Liver (tissue), 9 donors: ENCODE measurements around the gene TRAPPC5. TPM values are rescaled to one million over a fixed set of nuclear protein-coding genes. Genes with fewer than 3 reads are reported as not detected.

ENCODE experiments used
- DNase-seq: peaks from one replicate; pipeline ENCODE4 v3.0.0-alpha.2; 2017; ENCODE audit warnings: low spot score
- H3K27ac ChIP-seq, 2 donors: one replicate each; pipeline ENCODE4 v1.7.0; 2013; ENCODE audit warnings: inconsistent platforms in 2 of 2, low read length in 2 of 2, control low read depth in 1 of 2, low read depth in 1 of 2, mild to moderate bottlenecking in 1 of 2
- H3K27me3 ChIP-seq, 4 donors: one replicate each; pipeline versions ENCODE4 v1.6.1 to v1.7.0; 2013; ENCODE audit warnings: low read length in 3 of 4, inconsistent platforms in 1 of 4, mild to moderate bottlenecking in 1 of 4, moderate library complexity in 1 of 4; ENCODE audit not compliant: control insufficient read depth in 4 of 4, insufficient read depth in 4 of 4
- H3K36me3 ChIP-seq, 4 donors: one replicate each; pipeline versions ENCODE4 v1.6.1 to v1.7.0; 2013; ENCODE audit warnings: low read length in 3 of 4, mild to moderate bottlenecking in 3 of 4, low read depth in 1 of 4, moderate library complexity in 1 of 4; ENCODE audit not compliant: control insufficient read depth in 4 of 4, insufficient read depth in 3 of 4
- H3K4me1 ChIP-seq, 4 donors: one replicate each; pipeline versions ENCODE4 v1.6.1 to v1.7.0; 2013; ENCODE audit warnings: low read length in 3 of 4, mild to moderate bottlenecking in 3 of 4, moderate library complexity in 1 of 4; ENCODE audit not compliant: control insufficient read depth in 4 of 4, insufficient read depth in 4 of 4
- H3K4me3 ChIP-seq, 3 donors: one replicate each; pipeline versions ENCODE4 v1.6.1 to v1.7.0; 2013; ENCODE audit warnings: low read length in 3 of 3, control low read depth in 1 of 3, low read depth in 1 of 3, mild to moderate bottlenecking in 1 of 3
- H3K9ac ChIP-seq, 2 donors: one replicate each; pipeline ENCODE4 v1.7.0; 2013; ENCODE audit warnings: low read length in 2 of 2, mild to moderate bottlenecking in 2 of 2, moderate library complexity in 2 of 2, control low read depth in 1 of 2, low read depth in 1 of 2
- H3K9me3 ChIP-seq, 4 donors: one replicate each; pipeline versions ENCODE4 v1.6.1 to v1.7.0; 2013; ENCODE audit warnings: low read length in 3 of 4; ENCODE audit not compliant: control insufficient read depth in 4 of 4
- EGR1 ChIP-seq, 2 donors: IDR thresholded peaks; 2 replicates each; pipeline ENCODE4 v1.6.1; 2016 to 2018; ENCODE audit warnings: antibody characterized with exemption in 2 of 2, low read depth in 2 of 2
- FOXA1 ChIP-seq: IDR thresholded peaks from 2 replicates; pipeline ENCODE4 v1.6.1; 2016; ENCODE audit warnings: antibody characterized with exemption
- FOXA2 ChIP-seq: IDR thresholded peaks from 2 replicates; pipeline ENCODE4 v1.6.1; 2016; ENCODE audit warnings: antibody characterized with exemption
- GABPA ChIP-seq, 2 donors: IDR thresholded peaks in 1 of 2; conservative IDR thresholded peaks in 1 of 2; 2 replicates each; pipeline ENCODE4 v1.6.1; 2016; ENCODE audit warnings: antibody characterized with exemption in 2 of 2, mild to moderate bottlenecking in 1 of 2, moderate library complexity in 1 of 2
- HNF4A ChIP-seq, 2 donors: conservative IDR thresholded peaks; 2 replicates each; pipeline ENCODE4 v1.6.1; 2016; ENCODE audit warnings: antibody characterized with exemption in 2 of 2, mild to moderate bottlenecking in 2 of 2
- HNF4G ChIP-seq: IDR thresholded peaks from 2 replicates; pipeline ENCODE4 v1.6.1; 2016; ENCODE audit warnings: antibody characterized with exemption
- JUND ChIP-seq, 2 donors: IDR thresholded peaks; 2 replicates each; pipeline ENCODE4 v1.6.1; 2016; ENCODE audit warnings: antibody characterized with exemption in 2 of 2
- NR2F2 ChIP-seq: IDR thresholded peaks from 2 replicates; pipeline ENCODE4 v1.6.1; 2016; ENCODE audit warnings: antibody characterized with exemption
- RAD21 ChIP-seq, 2 donors: IDR thresholded peaks; 2 replicates each; pipeline ENCODE4 v1.6.1; 2016; ENCODE audit warnings: antibody characterized with exemption in 2 of 2, mild to moderate bottlenecking in 2 of 2
- REST ChIP-seq: IDR thresholded peaks from 2 replicates; pipeline ENCODE4 v1.6.1; 2016; ENCODE audit warnings: antibody characterized with exemption, mild to moderate bottlenecking
- RXRA ChIP-seq, 2 donors: IDR thresholded peaks; 2 replicates each; pipeline ENCODE4 v1.6.1; 2017 to 2018; ENCODE audit warnings: antibody characterized with exemption in 2 of 2, mild to moderate bottlenecking in 1 of 2
- SP1 ChIP-seq: IDR thresholded peaks from 2 replicates; pipeline ENCODE4 v1.6.1; 2018; ENCODE audit warnings: antibody characterized with exemption, mild to moderate bottlenecking
- TAF1 ChIP-seq: conservative IDR thresholded peaks from 2 replicates; pipeline ENCODE4 v1.6.1; 2016; ENCODE audit warnings: antibody characterized with exemption, mild to moderate bottlenecking
- YY1 ChIP-seq: IDR thresholded peaks from 2 replicates; pipeline ENCODE4 v1.6.1; 2016; ENCODE audit warnings: antibody characterized with exemption, mild to moderate bottlenecking
- WGBS: extraction: QIAGEN DNeasy Blood & Tissue Kit; methylation state at CpG from one replicate; pipeline ENCODE4 v1.1.7; 2013; 5-methylcytosine and 5-hydroxymethylcytosine counted together
- polyA plus RNA-seq, 2 donors: library from polyadenylated mRNA; stranded (reverse) in 1 of 2; unstranded in 1 of 2; fragments of 200-250 nt in 1 of 2; fragments of >200 nt in 1 of 2; fragmentation: Nextera tagmentation in 1 of 2; extraction: Ambion mirVana in 1 of 2; gene quantifications; one replicate each; pipeline versions ENCODE4 v1.2.1 to v1.2.3, GENCODE V29; 2013 to 2015
- total RNA-seq, 2 donors: library from RNA; depleted of rRNA; stranded (reverse); fragments of >200 nt; gene quantifications; one replicate each; pipeline ENCODE4 v1.2.3, GENCODE V29; 2014
- TF ChIP-seq, protein P1 (sequence below): IDR thresholded peaks from 2 replicates; pipeline ENCODE4 v1.6.1; 2016; ENCODE audit warnings: antibody characterized with exemption
- TF ChIP-seq, protein P2 (sequence below): IDR thresholded peaks from 2 replicates; pipeline ENCODE4 v1.6.1; 2016; ENCODE audit warnings: antibody characterized with exemption
- TF ChIP-seq, protein P3 (sequence below): fragments of 150-350 bp; IDR thresholded peaks from 2 replicates; pipeline ENCODE4 v1.5.1; 2017; ENCODE audit warnings: improper control_type of control experiment, low read depth, low read length; ENCODE audit not compliant: missing input control
- TF ChIP-seq, protein P4 (sequence below): IDR thresholded peaks from 2 replicates; pipeline ENCODE4 v1.6.1; 2016; ENCODE audit warnings: antibody characterized with exemption
- donor health status: healthy.
- donor health status: healthy.
- donor health status: healthy.
- donor health status: healthy.
- donor health status: healthy.

Gene TRAPPC5
- total and polyA plus RNA-seq, 4 donors, result 22.5 to 130 (median 55.2) TPM

GRCh38 chr19:7731615-7732014 lies 51.0 kb downstream of the TRAPPC5 start:
- H3K27me3 ChIP-seq, result peaks cover 0 to 9% (median 2%) of the 10 kb centered on the region in 4 donors
- no peak overlapping the region for H3K27ac ChIP-seq
- DNase-seq, result no peak

DNA sequence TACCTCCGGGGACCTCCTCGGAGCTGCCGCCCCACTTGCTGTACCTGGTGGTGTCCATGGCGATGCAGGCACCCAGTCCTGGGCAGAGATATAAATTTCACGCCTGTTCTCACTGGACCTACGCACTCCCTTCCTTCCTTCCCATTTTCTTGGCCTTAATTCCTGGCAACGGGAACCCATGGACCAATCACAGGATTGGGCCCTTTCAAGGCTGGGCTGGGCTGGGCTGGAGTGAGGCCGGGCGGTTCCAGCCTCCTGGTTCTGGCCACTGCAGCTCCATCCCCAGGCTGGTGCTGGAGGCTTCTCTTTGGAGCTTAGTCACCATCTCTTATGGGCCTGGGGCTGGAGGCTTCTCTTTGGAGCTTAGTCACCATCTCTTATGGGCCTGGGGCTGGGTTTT lies 51.4 kb downstream of the TRAPPC5 start, which contains the start of gene CLEC4G:
Gene CLEC4G (minus strand): TSS at position 66 of the 400 bp plus-strand sequence. CDS start 8 bp downstream, at position 58.
- TF ChIP-seq EGR1 (IDR thresholded peaks at IDR 0.05; ENCODE audit: low read depth in 2 of 2) (no peak), GABPA (IDR thresholded peaks at IDR 0.05 in 1 of 2, conservative IDR thresholded peaks at IDR 0.05 in 1 of 2) (no peak), HNF4G (no peak), NR2F2 (no peak), FOXA2 (no peak), SP1 (no peak), JUND (IDR thresholded peaks at IDR 0.05) (no peak), FOXA1 (no peak), RAD21 (IDR thresholded peaks at IDR 0.05) (no peak), YY1 (no peak), REST (no peak), TAF1 (no peak), RXRA (IDR thresholded peaks at IDR 0.05) (no peak), HNF4A (conservative IDR thresholded peaks at IDR 0.05) (no peak)
- TF ChIP-seq, protein P1, sequence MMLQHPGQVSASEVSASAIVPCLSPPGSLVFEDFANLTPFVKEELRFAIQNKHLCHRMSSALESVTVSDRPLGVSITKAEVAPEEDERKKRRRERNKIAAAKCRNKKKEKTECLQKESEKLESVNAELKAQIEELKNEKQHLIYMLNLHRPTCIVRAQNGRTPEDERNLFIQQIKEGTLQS, result no peak
- TF ChIP-seq, protein P2, sequence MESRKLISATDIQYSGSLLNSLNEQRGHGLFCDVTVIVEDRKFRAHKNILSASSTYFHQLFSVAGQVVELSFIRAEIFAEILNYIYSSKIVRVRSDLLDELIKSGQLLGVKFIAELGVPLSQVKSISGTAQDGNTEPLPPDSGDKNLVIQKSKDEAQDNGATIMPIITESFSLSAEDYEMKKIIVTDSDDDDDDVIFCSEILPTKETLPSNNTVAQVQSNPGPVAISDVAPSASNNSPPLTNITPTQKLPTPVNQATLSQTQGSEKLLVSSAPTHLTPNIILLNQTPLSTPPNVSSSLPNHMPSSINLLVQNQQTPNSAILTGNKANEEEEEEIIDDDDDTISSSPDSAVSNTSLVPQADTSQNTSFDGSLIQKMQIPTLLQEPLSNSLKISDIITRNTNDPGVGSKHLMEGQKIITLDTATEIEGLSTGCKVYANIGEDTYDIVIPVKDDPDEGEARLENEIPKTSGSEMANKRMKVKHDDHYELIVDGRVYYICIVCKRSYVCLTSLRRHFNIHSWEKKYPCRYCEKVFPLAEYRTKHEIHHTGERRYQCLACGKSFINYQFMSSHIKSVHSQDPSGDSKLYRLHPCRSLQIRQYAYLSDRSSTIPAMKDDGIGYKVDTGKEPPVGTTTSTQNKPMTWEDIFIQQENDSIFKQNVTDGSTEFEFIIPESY, result no peak
- TF ChIP-seq, protein P3, sequence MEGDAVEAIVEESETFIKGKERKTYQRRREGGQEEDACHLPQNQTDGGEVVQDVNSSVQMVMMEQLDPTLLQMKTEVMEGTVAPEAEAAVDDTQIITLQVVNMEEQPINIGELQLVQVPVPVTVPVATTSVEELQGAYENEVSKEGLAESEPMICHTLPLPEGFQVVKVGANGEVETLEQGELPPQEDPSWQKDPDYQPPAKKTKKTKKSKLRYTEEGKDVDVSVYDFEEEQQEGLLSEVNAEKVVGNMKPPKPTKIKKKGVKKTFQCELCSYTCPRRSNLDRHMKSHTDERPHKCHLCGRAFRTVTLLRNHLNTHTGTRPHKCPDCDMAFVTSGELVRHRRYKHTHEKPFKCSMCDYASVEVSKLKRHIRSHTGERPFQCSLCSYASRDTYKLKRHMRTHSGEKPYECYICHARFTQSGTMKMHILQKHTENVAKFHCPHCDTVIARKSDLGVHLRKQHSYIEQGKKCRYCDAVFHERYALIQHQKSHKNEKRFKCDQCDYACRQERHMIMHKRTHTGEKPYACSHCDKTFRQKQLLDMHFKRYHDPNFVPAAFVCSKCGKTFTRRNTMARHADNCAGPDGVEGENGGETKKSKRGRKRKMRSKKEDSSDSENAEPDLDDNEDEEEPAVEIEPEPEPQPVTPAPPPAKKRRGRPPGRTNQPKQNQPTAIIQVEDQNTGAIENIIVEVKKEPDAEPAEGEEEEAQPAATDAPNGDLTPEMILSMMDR, result no peak
- TF ChIP-seq, protein P4, sequence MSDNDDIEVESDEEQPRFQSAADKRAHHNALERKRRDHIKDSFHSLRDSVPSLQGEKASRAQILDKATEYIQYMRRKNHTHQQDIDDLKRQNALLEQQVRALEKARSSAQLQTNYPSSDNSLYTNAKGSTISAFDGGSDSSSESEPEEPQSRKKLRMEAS, result no peak
- Histone ChIP-seq H3K4me3 (peak within 1 kb of the TSS in 2 of 3 donors; percentile 7 to 29), H3K4me1 (peaks cover 0 to 2% (median 0%) of the 10 kb centered on the region in 4 donors), H3K9ac (no peak within 1 kb of the TSS), H3K36me3 (no peaks in the 10 kb centered on the region), H3K27me3 (peaks cover 0 to 9% (median 2%) of the 10 kb centered on the region in 4 donors), H3K9me3 (no peaks in the 10 kb centered on the region), H3K27ac (no peak within 1 kb of the TSS)
- 52% methylated on average over 9 of the region's 9 CpGs for WGBS
- DNase-seq, result no peak

More at GRCh38 chr19:7731615-7732014, 51.0 kb downstream of the TRAPPC5 start:
- WGBS, result 57% methylated on average over 5 of the region's 5 CpGs
- H3K4me1 ChIP-seq, result peaks cover 0 to 2% (median 0%) of the 10 kb centered on the region in 4 donors
- no peaks in the 10 kb centered on the region for H3K36me3 ChIP-seq
- peak overlapping the region in 2 of 3 donors; percentile 5 to 29 for H3K4me3 ChIP-seq
- no peaks in the 10 kb centered on the region for H3K9me3 ChIP-seq
- no peak for TF ChIP-seq RXRA (IDR thresholded peaks at IDR 0.05)
- no peak for TF ChIP-seq FOXA2
- H3K9ac ChIP-seq, result no peak overlapping the region
